ENCODE results near the gene DAZ1. TPM values are rescaled to one million over a fixed set of nuclear protein-coding genes. Genes with fewer than 3 reads are reported as not detected.
"Not testable (repeated sequence)": the region's sequence is repeated elsewhere in the genome, so short reads cannot be mapped to it uniquely, and the experiment has no call there.

DAZ1 gene
- not detected in 2 replicates for polyA plus RNA-seq (2011; rRNA removed)
- not detected in 2 replicates for polyA minus RNA-seq (2011; rRNA and poly(A)+ RNA removed)

GRCh38 chrY:23198908-23199307, at the start of gene DAZ1:
TSS of gene DAZ1 (minus strand) at chrY:23199008. CDS start at chrY:23198800, 208 bp downstream.
- H3K4me3 ChIP-seq (ENCODE audit: low read depth, low read length); H3K36me3 ChIP-seq (ENCODE audit: control insufficient read depth, insufficient read depth, low read length); H3K27me3 ChIP-seq (ENCODE audit: control insufficient read depth, insufficient read depth, low read length); DNase-seq (ENCODE audit: low read depth); CTCF ChIA-PET; POLR2A ChIA-PET: not testable (repeated sequence)

GRCh38 chrY:23219233-23219632, 20.4 kb upstream of the DAZ1 start, which contains the start of gene DAZ2:
TSS of gene DAZ2 (plus strand) at chrY:23219533. CDS start at chrY:23219741, 208 bp downstream.
- H3K36me3 ChIP-seq (ENCODE audit: control insufficient read depth, insufficient read depth, low read length); POLR2A ChIA-PET; DNase-seq (ENCODE audit: low read depth); CTCF ChIA-PET; H3K27me3 ChIP-seq (ENCODE audit: control insufficient read depth, insufficient read depth, low read length); H3K4me3 ChIP-seq (ENCODE audit: low read depth, low read length): not testable (repeated sequence)

GRCh38 chrY:23210681-23211080, 11.9 kb upstream of the DAZ1 start:
- H3K27me3 ChIP-seq (ENCODE audit: control insufficient read depth, insufficient read depth, low read length); DNase-seq (ENCODE audit: low read depth); CTCF ChIA-PET; H3K4me3 ChIP-seq (ENCODE audit: low read depth, low read length); POLR2A ChIA-PET; H3K36me3 ChIP-seq (ENCODE audit: control insufficient read depth, insufficient read depth, low read length): not testable (repeated sequence)

- CTCF ChIA-PET; POLR2A ChIA-PET; H3K27me3 ChIP-seq (ENCODE audit: control insufficient read depth, insufficient read depth, low read length); H3K36me3 ChIP-seq (ENCODE audit: control insufficient read depth, insufficient read depth, low read length); H3K4me3 ChIP-seq (ENCODE audit: low read depth, low read length); DNase-seq (ENCODE audit: low read depth): not testable (repeated sequence)
These were observed 11.1 kb upstream of the DAZ1 start for GRCh38 chrY:23209802-23210495.

- H3K27me3 ChIP-seq (ENCODE audit: control insufficient read depth, insufficient read depth, low read length); CTCF ChIA-PET; POLR2A ChIA-PET; H3K4me3 ChIP-seq (ENCODE audit: low read depth, low read length); DNase-seq (ENCODE audit: low read depth); H3K36me3 ChIP-seq (ENCODE audit: control insufficient read depth, insufficient read depth, low read length): not testable (repeated sequence)
These were observed 8.6 kb upstream of the DAZ1 start for GRCh38 chrY:23207455-23207854.

Other genes starting within 250 kb of the DAZ1 start
- gene BPY2, start 214.7 kb downstream of the DAZ1 start, polyA plus RNA-seq (2011; rRNA removed) = not detected in 2 replicates
- gene DAZ2, start 20.5 kb upstream of the DAZ1 start, polyA plus RNA-seq (2011; rRNA removed) = not detected in 2 replicates